HEK293T (cell line): ENCODE data around the gene SFN.
"Not testable (repeated sequence)": the region's sequence is repeated elsewhere in the genome, so short reads cannot be mapped to it uniquely, and the experiment has no call there.

Experiments used
- CTCF ChIA-PET: fragments of 350-600 bp; formaldehyde crosslinking; extraction: SDS; loops from one replicate; lab custom pipeline; 2021; ENCODE audit warnings: antibody characterized with exemption, inconsistent platforms; lab: Yijun Ruan, JAX
- POLR2A ChIA-PET: fragments of 350-600 bp; formaldehyde crosslinking; extraction: SDS; loops from one replicate; lab custom pipeline; 2020; ENCODE audit warnings: antibody characterized with exemption, inconsistent platforms; lab: Yijun Ruan, JAX
- DNase-seq: peaks from one replicate; pipeline ENCODE4 v3.0.0; 2012; ENCODE audit warnings: mixed read lengths; ENCODE audit errors: extremely low spot score
- ARNT ChIP-seq: fragments of 450-650 bp; IDR thresholded peaks from 2 replicates; pipeline ENCODE4 v1.6.1; 2017; ENCODE audit warnings: mild to moderate bottlenecking
- BHLHE40 ChIP-seq: fragments of 450-650 bp; IDR thresholded peaks from 2 replicates; pipeline ENCODE4 v1.6.1; 2016; ENCODE audit warnings: mild to moderate bottlenecking, moderate library complexity, borderline replicate concordance
- CTBP1 ChIP-seq: fragments of 450-650 bp; IDR thresholded peaks from 2 replicates; pipeline ENCODE4 v1.6.1; 2016; ENCODE audit warnings: borderline replicate concordance
- ELF4 ChIP-seq: fragments of 450-650 bp; IDR thresholded peaks from 2 replicates; pipeline ENCODE4 v1.6.1; 2017; ENCODE audit warnings: antibody characterized with exemption
- FOXA1 ChIP-seq: fragments of 450-650 bp; IDR thresholded peaks from 2 replicates; pipeline ENCODE4 v1.6.1; 2016; ENCODE audit warnings: mild to moderate bottlenecking
- FOXK2 ChIP-seq: fragments of 450-650 bp; IDR thresholded peaks from 2 replicates; pipeline ENCODE4 v1.6.1; 2016; ENCODE audit warnings: mild to moderate bottlenecking
- FOXM1 ChIP-seq: fragments of 450-650 bp; IDR thresholded peaks from 2 replicates; pipeline ENCODE4 v1.6.1; 2017; ENCODE audit warnings: mild to moderate bottlenecking, borderline replicate concordance
- HDGF ChIP-seq: fragments of 450-650 bp; IDR thresholded peaks from 2 replicates; pipeline ENCODE4 v1.6.1; 2017; ENCODE audit warnings: antibody characterized with exemption, borderline replicate concordance
- L3MBTL2 ChIP-seq: fragments of 450-650 bp; conservative IDR thresholded peaks from 2 replicates; pipeline ENCODE4 v1.6.1; 2016; ENCODE audit warnings: mild to moderate bottlenecking
- LEF1 ChIP-seq: fragments of 450-650 bp; IDR thresholded peaks from 2 replicates; pipeline ENCODE4 v1.6.1; 2017; ENCODE audit warnings: mild to moderate bottlenecking, borderline replicate concordance
- NFRKB ChIP-seq: fragments of 450-650 bp; IDR thresholded peaks from 2 replicates; pipeline ENCODE4 v1.6.1; 2016; ENCODE audit warnings: mild to moderate bottlenecking, moderate library complexity
- PKNOX1 ChIP-seq: fragments of 450-650 bp; IDR thresholded peaks from 2 replicates; pipeline ENCODE4 v1.6.1; 2016
- SP1 ChIP-seq: fragments of 450-650 bp; IDR thresholded peaks from 2 replicates; pipeline ENCODE4 v1.6.1; 2017
- SUZ12 ChIP-seq: fragments of 450-650 bp; IDR thresholded peaks from 2 replicates; pipeline ENCODE4 v1.6.1; 2016; ENCODE audit warnings: mild to moderate bottlenecking
- TARDBP ChIP-seq: fragments of 450-650 bp; IDR thresholded peaks from 2 replicates; pipeline ENCODE4 v1.6.1; 2016
- ZNF384 ChIP-seq: fragments of 450-650 bp; IDR thresholded peaks from 2 replicates; pipeline ENCODE4 v1.6.1; 2016

SFN gene

DNA sequence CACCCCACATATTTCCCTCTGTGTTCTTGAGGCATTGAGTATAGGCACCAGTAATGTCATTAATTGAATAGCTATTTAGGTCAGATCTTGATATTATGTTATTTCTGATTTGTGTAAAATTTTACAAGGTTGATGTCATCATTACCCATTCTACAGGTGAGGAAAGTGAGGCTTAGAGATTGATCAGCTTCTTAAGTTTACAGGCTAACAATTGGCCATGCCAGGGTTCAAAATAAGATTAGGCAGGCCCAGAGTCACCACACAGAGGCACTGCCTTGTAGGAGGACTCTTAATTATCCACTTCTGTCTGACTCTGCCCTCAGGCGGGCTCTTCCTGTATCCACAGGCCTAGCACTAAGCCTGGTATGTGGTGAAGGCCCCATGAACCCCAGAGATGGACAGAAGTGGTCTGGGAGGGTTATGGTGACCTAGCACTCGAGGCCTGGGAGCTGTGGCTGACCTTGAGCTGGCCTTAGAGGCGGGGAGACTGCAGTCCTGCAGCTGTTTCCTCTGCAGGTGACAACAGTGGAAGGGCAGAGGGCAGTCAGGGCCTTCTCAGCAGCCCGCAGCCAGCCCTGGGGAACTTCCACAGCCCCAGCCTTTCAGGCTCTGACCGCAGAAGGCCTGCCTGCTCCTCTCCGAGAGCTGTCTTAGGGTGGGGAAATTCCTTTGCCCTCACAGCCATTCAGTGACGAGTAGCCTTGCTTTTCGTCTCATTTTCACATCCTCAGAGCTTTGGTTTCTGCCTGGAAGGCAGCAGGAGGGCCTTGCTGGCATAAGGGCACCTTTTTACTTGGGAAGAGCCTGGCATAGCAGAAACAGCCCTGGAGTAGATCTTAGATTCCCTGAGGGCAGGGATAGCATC is 24.2 kb upstream of the SFN start:
- POLR2A ChIA-PET = interaction anchor here (1.5 kb wide), 1 partner anchor 51 kb away, joined by 4 read pairs; the partner anchor contains the start of gene GPN2
- no peak for DNase-seq
- CTCF ChIA-PET = no interaction called here
- no peak for TF ChIP-seq SP1
- no peak for TF ChIP-seq FOXK2
- no peak for TF ChIP-seq FOXM1
- no peak for TF ChIP-seq SUZ12
- TF ChIP-seq TARDBP = no peak
- no peak for TF ChIP-seq BHLHE40
- TF ChIP-seq FOXA1 = no peak
- no peak for TF ChIP-seq HDGF
- TF ChIP-seq PKNOX1 = no peak
- TF ChIP-seq ELF4 = no peak
- TF ChIP-seq NFRKB = no peak
- no peak for TF ChIP-seq L3MBTL2
- TF ChIP-seq LEF1 = no peak
- TF ChIP-seq CTBP1 = no peak
- no peak for TF ChIP-seq ZNF384
- TF ChIP-seq ARNT = no peak

DNA sequence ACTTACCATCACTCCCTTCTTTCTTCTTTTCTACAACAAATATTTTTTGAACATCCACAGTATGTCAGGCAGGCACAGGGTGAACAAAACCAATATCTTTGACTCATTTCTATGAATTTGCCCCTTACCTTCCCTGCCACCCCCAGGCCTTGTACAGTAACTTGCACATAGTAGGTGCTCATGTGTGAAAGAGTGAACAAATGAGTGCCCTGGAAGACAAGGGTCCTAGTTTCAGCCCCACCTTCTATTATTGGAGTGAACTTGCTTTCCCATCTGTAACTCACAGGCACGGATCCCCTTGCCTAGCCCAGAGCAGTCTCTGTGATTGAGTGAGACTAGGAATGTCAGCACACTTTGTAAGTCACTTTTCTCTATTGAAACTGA is 23.6 kb upstream of the SFN start:
- TF ChIP-seq BHLHE40 (no peak), LEF1 (no peak), SP1 (no peak), FOXA1 (no peak), ARNT (no peak), TARDBP (no peak), ELF4 (no peak), PKNOX1 (no peak), HDGF (no peak), FOXK2 (no peak)
- DNase-seq = no peak
- POLR2A ChIA-PET = interaction anchor here (0.6 to 0.9 kb wide), 2 partner anchors 14 to 26 kb away, joined by 3 read pairs; no protein-coding TSS in a partner anchor
- CTCF ChIA-PET = no interaction called here

- TF ChIP-seq FOXM1 = no peak
- TF ChIP-seq SUZ12 = no peak
- no peak for TF ChIP-seq ZNF384
- TF ChIP-seq L3MBTL2 = no peak
- TF ChIP-seq NFRKB = no peak
- no peak for TF ChIP-seq PKNOX1
- TF ChIP-seq SP1 = no peak
- TF ChIP-seq FOXK2 = no peak
- no peak for TF ChIP-seq LEF1
- TF ChIP-seq HDGF = no peak
- no peak for TF ChIP-seq FOXA1
- TF ChIP-seq CTBP1 = no peak
- ChIA-PET CTCF (no interaction called here), POLR2A (interaction anchor here (0.6 to 0.9 kb wide), 2 partner anchors 15 to 25 kb away, joined by 3 read pairs; no protein-coding TSS in a partner anchor)
- no peak for DNase-seq
These were observed 23.2 kb upstream of the SFN start for GRCh38 chr1:26839779-26840178.

DNA sequence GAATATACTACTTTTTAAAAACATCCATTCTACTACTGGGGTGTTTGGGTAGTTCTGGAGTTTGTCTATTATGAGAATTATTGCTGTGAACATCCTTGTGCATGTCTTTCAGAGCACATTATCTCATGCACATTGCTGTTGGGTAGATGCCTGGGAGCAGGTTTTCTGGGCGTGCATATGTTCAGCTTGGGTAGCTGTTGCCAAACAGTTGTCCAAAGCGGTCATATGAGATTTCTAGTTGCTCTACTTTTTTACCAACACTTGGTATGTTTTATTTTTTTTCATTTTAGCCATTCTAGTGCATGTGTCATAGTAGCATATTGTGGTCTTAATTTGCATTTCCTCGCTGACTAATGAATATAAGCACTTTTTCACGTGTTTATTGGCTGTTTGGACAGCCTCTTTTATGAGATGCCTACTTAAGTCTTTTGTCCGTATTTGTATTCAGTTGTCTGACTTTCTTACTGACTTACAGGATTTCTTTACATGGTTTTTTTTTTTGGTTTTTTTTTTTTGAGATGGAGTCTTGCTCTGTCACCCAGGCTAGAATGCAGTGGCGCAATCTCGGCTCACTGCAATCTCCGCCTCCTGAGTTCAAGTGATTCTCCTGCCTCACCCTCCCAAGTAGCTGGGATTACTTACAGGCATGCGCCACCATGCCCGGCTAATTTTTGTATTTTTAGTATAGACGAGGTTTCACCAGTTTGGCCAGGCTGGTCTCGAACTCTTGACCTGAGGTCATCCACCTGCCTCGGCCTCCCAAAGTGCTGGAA is 18.3 kb upstream of the SFN start:
- no peak for DNase-seq
- CTCF ChIA-PET = interaction anchor here (0.6 kb wide), 1 partner anchor 14 kb away, joined by 4 read pairs; no protein-coding TSS in a partner anchor
- POLR2A ChIA-PET = no interaction called here
- TF ChIP-seq LEF1 (no peak), SP1 (no peak), HDGF (no peak), L3MBTL2 (no peak), PKNOX1 (no peak), FOXM1 (no peak), CTBP1 (no peak), SUZ12 (no peak), FOXK2 (no peak), BHLHE40 (no peak), FOXA1 (no peak), NFRKB (no peak), ZNF384 (no peak), TARDBP (no peak), ARNT (no peak), ELF4 (no peak)

DNA sequence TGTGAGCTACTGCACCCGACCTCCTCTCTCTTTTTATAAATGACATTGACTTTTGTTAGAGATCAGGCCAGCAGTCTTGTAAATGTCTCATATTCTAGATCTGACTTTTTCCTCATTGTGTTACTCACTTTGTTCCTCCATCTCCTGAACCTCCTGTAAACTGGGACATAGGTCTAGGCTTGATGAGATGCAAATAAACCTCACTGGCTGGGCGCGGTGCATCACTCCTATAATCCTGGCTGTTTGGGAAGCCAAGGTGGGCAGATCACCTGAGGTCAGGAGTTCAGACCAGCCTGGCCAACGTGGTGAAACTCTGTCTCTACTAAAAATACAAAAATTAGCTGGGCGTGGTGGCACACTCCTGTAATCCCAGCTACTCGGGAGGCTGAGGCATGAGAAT is 15.1 kb upstream of the SFN start:
- POLR2A ChIA-PET = interaction anchor here (0.9 kb wide), 1 partner anchor 17 kb away, joined by 3 read pairs; no protein-coding TSS in a partner anchor
- DNase-seq = not testable (repeated sequence)
- CTCF ChIA-PET = interaction anchor here (0.7 to 0.8 kb wide), 2 partner anchors 15 to 31 kb away, joined by 4 to 5 read pairs; no protein-coding TSS in a partner anchor
